Ureter (tissue), 1 donor: Measurements from ENCODE around the gene CACNA1B. TPM values are rescaled to one million over a fixed set of nuclear protein-coding genes. Genes with fewer than 3 reads are reported as not detected.
"Not testable (repeated sequence)": the region's sequence is repeated elsewhere in the genome, so short reads cannot be mapped to it uniquely, and the experiment has no call there.

Experiments
- DNase-seq: peaks from one replicate; pipeline ENCODE4 v3.0.0-alpha.2; 2020; ENCODE audit warnings: low spot score
- total RNA-seq: library from RNA; stranded (reverse); gene quantifications from one replicate; pipeline ENCODE4 v1.2.4, GENCODE V29; 2023
- donor health status: DM: yes; HTN: yes; CAD: no.

Gene CACNA1B
- total RNA-seq, 1 donor from 2014 or later = 0.23 TPM

DNA sequence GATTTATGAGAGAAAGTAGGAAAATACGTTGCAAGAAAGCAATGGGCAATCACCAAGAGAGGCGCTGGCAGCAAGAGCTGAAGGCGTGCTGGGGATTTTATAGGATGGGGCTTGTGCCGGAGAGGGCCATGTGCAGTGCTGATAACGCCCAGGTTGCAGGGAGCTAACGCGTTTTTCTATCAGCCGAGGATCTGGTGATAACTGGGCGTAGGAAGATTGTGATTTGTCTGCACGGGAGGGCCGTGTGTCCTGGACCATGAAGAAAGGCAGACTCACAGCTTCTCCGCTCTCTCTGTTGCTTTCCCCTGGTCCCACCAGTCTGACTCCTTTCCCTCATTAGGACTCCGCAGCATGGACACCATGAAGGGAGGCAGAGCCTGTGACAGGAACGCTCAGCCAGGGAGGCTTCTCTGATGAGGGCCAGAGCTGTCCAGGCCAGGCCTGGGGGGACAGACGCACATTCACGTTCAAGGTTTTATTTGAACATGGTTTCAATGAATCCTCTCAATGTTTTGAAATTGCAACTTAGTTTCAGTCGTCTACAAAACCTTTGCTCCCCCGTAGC, 11.9 kb upstream of the CACNA1B start:
- no peak for DNase-seq

GRCh38 chr9:137866226-137867141, 11.1 kb upstream of the CACNA1B start:
- no peak for DNase-seq

DNA sequence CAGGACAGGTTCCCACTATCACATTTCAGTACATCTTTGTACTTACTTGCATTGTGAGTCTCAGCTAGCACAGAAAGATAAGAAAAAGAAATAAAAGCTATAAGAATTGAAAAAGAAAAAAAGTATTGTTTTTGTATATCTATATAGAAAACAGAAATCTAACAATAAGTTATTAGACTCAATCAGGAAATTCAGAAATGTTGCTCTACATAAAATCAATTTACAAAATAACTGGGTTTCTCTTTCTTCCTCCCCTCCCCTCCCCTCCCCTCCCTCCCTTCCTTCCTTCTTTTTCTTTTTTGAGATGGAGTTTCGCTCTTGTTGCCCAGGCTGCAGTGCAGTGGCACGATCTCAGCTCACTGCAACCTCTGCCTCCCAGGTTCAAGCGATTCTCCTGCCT, 7.2 kb upstream of the CACNA1B start:
- no peak for DNase-seq

DNA sequence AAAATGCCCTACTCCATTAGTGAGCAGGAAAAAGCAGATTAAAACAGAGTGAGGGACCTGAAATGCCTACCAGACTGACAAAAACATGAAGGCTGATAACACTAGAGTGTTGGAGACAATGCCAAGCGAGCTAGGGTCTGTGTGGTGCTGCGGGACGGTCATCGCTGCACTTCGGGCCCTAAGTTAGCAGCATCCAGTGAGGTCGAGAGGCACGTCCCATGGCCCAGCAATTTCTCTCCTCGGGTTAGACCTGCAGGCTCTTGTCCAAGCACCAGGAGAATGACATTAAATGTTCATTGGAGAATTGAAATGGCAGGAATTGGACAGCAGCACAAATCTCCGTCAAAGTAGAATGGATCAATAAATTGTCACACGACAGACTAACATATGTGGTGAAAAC, 5.3 kb upstream of the CACNA1B start:
- no peak for DNase-seq

GRCh38 chr9:137873408-137873807, 4.2 kb upstream of the CACNA1B start:
- no peak for DNase-seq

- no peak for DNase-seq
Observed at GRCh38 chr9:137873858-137874362, 3.7 kb upstream of the CACNA1B start.

- DNase-seq = no peak
Observed at GRCh38 chr9:137875354-137875753, 2.2 kb upstream of the CACNA1B start.

DNA sequence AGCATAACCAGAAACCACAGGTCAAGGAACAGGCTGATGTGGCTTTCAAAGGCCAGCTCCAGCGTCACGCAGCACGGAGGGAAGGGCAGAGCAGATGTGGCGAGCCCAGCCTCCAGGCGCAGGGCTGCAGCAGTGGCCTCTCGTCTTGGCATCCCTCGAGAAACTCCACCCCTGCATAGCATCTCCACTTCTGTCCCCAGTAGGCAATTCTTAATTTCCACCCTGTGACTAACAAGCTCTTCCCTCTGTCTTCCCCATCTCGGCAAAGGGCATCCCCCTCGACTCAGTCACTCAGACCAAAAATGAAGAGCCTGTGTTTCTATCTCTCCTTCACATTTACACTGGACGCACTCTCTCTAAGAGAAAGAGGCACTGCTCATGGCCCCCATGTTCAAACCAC, 1.7 kb upstream of the CACNA1B start:
- DNase-seq = no peak

- no peak for DNase-seq
Observed at GRCh38 chr9:137876269-137876668, 1.3 kb upstream of the CACNA1B start.

GRCh38 chr9:137876781-137877386, 698 bp upstream of the CACNA1B start:
- no peak for DNase-seq

DNA sequence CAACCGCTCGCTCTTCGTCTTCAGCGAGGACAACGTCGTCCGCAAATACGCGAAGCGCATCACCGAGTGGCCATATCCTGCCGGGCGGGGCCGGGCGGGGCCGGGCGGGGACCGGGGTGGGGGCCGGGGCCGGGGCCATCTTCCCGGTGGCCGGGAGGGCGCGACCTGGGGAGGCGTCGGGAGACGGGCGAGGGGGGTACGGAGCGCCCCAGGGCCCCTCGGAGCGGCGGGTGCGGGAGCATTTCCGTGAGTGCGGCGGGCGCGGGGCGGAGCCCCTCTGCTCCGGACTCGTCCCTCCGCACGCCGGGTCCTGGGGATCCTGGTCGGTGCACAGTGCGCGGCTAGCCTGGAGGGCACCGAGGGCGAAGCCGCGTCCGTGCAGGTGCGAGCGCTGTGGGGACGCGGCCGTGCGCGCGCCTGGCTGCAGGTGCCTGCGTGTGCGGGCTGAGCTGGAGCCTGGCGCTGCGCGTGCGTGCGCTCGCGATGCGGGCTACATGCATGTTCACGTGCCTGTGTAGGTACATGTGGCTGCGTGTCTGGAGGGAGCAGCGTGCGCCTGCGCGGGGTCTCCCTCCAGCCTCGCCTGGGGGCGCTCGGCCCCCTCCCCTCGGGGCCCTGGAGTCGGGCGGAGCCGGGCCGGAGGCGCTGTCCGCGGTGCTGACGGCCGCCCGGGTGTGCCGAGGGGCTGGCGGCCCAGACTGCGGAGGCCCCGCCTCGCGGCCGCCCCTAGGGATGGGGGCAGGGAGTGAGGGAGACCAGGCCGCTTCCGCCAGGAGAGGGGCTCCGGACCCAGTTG, 762 bp downstream of the CACNA1B start:
- no peak for DNase-seq

DNA sequence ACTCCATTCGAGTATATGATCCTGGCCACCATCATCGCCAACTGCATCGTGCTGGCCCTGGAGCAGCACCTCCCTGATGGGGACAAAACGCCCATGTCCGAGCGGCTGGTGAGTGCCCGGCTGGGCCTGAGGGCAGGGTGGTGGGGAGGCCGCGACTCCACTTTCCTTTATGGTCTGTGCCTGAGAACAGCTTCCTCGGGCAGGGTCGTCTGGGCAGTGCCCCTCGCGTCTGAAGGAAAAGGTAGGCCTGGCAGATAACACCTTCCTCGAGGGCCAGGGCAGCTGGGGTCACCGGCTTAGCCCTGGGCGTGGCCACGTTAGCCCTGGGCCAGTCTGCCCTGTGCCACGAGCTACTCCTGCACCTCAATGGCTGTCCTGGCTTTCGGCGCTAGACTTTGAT, 1.5 kb downstream of the CACNA1B start:
- DNase-seq = no peak

DNA sequence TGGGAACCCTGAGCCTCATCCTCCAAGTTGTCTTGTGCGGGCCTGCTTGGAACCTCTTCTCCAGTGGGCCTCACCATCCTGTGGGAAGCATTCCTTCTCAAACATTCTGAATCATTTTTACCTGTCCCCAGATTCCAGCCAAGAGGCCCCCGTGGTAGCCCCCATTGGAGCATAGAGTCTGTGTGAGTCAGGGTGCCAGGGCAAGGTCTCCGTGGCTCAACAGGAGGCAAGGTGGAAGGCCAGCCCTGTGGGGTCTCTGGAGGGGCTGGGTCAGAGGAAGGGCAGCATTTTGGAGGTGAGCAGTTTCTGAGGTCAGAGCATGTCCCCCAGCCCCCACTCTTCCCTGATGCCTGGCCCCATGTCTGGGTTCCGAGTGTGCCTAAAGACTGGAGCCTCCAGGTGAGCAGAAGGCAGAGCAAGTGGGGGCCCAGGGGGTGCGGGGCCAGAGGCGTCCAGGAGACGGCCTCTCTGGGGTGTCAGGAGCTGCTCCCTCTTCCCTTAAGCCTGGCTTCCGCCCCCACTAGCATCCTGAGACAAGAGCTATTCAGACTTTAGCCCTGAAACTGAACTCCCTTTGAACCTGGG, 2.1 kb downstream of the CACNA1B start:
- no peak for DNase-seq

DNA sequence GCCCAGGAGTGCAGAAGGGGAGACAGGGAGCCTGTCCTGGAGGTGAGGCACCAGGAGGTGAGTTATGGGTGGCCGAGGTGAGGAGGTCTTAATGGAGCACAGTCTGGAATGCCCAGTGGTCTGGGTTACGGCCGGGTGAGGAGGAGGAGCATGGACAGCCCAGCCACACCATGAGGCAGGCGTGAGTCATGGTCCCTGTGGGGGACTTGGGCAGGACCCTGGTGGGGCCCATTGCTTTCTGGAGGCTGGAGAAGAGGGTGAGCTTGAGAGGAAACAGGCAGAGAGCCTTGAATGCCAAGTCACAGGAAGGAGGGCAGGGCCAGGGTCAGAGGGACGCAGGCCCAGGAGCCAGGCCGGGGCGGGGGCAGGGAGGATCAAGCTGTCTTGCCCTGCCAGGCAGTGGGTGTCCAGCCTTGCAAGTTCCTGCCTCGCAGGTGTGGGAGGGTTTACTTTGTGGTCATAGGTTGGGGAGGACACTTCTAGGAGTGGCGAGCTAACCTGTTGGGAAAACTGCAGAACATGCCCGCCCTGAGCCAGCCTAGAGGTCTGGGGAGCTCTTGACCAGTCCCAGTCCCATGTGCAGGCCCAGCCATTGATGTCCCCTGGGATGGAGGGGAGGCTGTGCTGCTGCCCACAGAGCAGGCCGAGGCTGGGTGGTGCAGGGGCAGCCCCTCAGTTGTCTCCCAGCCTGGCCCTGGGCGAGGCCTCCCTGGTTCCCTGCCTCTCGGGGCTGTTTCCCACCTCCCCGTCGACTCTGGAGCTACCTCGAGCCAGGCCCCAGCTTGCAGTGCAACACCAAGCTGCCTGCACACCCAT, 2.8 kb downstream of the CACNA1B start:
- no peak for DNase-seq

DNA sequence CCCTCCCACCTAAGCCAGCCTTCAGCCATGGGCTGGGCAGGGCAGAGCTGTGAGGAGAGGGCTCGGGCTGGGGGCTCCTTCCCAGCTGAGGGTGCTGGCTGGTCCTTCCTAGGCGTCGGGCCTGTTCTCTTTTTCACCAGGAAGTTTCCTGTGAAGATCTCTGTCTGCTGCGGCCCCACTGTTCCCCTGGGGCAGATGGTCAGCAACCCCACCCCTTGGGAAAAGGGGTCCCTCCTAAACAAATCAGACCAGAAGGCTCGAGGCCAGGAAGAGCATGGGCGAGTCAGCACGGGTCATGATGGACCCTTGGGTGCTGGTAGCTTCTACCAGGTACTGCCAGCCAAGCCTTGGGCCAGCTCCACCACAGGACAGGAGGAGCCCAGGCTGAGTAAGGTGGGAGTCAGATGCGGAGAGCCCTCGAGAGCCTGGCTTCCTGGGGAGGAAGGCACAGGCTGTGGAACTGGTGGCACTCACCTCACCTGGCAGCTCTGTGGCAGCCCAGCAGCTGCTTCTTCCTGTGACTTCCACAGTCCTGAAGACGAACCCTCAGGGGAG, 3.5 kb downstream of the CACNA1B start:
- DNase-seq = no peak

DNA sequence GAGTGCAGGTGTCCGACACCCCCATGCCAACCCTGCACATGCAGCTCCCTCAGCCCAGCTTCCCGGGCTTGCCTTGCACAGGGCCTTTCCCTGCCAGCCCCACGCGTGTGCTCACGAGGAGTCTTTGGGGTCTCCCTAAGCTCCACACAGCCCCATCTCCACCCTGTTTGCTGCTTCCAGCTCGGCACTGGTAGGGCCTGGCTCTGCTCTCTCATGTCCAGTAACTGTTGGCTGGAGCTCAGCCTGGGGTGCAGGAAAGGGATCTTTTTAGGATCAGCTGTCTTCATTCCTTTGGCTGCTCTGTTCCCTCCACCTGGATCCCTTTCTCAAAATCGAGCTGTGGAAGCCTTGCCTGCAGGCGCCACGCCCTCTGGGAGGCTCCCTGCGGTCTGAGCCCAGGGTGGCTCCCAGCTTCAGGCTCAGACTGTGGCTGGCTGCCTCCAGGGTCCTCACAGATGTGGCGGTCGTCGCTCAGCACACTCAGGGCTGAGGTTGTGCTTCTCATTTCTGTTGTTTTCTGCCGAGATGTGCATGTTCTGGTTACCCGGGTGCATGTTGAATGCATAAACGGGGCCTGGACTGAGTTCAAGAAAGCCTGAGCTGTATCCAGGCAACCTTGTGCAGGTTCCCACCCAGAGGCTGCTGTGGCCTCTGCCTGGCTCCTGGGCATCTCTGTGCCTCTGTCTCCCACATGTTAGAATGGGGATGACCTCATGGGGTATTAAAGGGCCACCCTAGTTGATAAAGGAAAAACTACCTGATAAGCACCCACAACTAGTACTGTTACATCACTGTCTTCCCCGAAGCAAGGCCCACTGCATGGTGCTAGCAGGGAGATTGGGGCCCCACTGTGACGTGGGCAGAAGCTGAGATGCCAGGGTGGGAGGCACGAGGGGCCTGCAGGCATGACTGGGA, 4.3 kb downstream of the CACNA1B start:
- no peak for DNase-seq

GRCh38 chr9:137882506-137882821, 4.9 kb downstream of the CACNA1B start:
- no peak for DNase-seq

DNA sequence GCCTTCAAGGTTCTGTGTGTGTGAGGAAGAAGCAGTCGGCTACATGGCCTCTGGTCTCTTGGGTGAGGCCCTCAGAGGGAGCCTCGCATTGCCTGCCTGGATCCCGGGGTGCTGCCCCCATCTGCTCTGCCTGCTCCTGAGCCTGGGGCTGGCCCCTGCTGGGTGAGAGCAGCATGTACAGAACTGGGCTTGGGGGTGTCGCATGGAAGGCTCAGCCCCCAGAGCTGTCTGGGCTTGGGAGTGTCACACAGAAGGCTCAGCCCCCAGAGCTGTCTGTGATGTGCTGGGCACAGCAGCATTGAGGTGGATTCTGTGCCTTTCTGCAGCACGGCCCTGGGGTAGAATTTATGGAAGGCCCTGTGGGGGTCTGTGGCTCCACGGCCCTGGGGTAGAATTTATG, 6.4 kb downstream of the CACNA1B start:
- not testable (repeated sequence) for DNase-seq

DNA sequence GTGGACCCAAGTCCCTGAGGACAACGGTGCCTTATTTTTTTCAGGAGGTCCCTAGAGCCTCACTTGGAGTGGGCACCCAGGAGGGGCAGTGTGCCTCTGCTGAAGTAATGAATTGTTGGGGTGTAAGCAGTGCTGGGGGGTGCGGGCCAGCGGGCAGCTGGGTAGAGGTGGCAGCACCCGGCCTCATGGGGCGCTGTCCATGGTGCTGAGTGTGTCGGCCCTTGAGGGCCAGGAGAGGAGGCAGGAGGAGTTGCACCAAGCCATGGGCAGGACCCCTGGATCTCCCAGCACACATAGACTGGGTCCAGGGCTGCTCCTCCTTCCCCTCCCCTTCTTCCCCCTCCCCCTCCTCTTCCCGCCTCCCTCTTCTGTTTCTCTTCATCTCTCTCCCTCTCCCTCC, 7.0 kb downstream of the CACNA1B start:
- not testable (repeated sequence) for DNase-seq
